Liver (tissue), 9 donors: ENCODE results near the gene ZNF24. TPM values are rescaled to one million over a fixed set of nuclear protein-coding genes. Genes with fewer than 3 reads are reported as not detected.

ENCODE experiments used
- DNase-seq: peaks from one replicate; pipeline ENCODE4 v3.0.0-alpha.2; 2017; ENCODE audit warnings: low spot score
- H3K27ac ChIP-seq, 2 donors: one replicate each; pipeline ENCODE4 v1.7.0; 2013; ENCODE audit warnings: inconsistent platforms in 2 of 2, low read length in 2 of 2, control low read depth in 1 of 2, low read depth in 1 of 2, mild to moderate bottlenecking in 1 of 2
- H3K27me3 ChIP-seq, 4 donors: one replicate each; pipeline versions ENCODE4 v1.6.1 to v1.7.0; 2013; ENCODE audit warnings: low read length in 3 of 4, inconsistent platforms in 1 of 4, mild to moderate bottlenecking in 1 of 4, moderate library complexity in 1 of 4; ENCODE audit not compliant: control insufficient read depth in 4 of 4, insufficient read depth in 4 of 4
- H3K36me3 ChIP-seq, 4 donors: one replicate each; pipeline versions ENCODE4 v1.6.1 to v1.7.0; 2013; ENCODE audit warnings: low read length in 3 of 4, mild to moderate bottlenecking in 3 of 4, low read depth in 1 of 4, moderate library complexity in 1 of 4; ENCODE audit not compliant: control insufficient read depth in 4 of 4, insufficient read depth in 3 of 4
- H3K4me1 ChIP-seq, 4 donors: one replicate each; pipeline versions ENCODE4 v1.6.1 to v1.7.0; 2013; ENCODE audit warnings: low read length in 3 of 4, mild to moderate bottlenecking in 3 of 4, moderate library complexity in 1 of 4; ENCODE audit not compliant: control insufficient read depth in 4 of 4, insufficient read depth in 4 of 4
- H3K4me3 ChIP-seq, 3 donors: one replicate each; pipeline versions ENCODE4 v1.6.1 to v1.7.0; 2013; ENCODE audit warnings: low read length in 3 of 3, control low read depth in 1 of 3, low read depth in 1 of 3, mild to moderate bottlenecking in 1 of 3
- H3K9ac ChIP-seq, 2 donors: one replicate each; pipeline ENCODE4 v1.7.0; 2013; ENCODE audit warnings: low read length in 2 of 2, mild to moderate bottlenecking in 2 of 2, moderate library complexity in 2 of 2, control low read depth in 1 of 2, low read depth in 1 of 2
- H3K9me3 ChIP-seq, 4 donors: one replicate each; pipeline versions ENCODE4 v1.6.1 to v1.7.0; 2013; ENCODE audit warnings: low read length in 3 of 4; ENCODE audit not compliant: control insufficient read depth in 4 of 4
- CTCF ChIP-seq: fragments of 150-350 bp; IDR thresholded peaks from 2 replicates; pipeline ENCODE4 v1.5.1; 2017; ENCODE audit warnings: improper control_type of control experiment, low read depth, low read length; ENCODE audit not compliant: missing input control
- EGR1 ChIP-seq, 2 donors: IDR thresholded peaks; 2 replicates each; pipeline ENCODE4 v1.6.1; 2016 to 2018; ENCODE audit warnings: antibody characterized with exemption in 2 of 2, low read depth in 2 of 2
- FOXA1 ChIP-seq: IDR thresholded peaks from 2 replicates; pipeline ENCODE4 v1.6.1; 2016; ENCODE audit warnings: antibody characterized with exemption
- FOXA2 ChIP-seq: IDR thresholded peaks from 2 replicates; pipeline ENCODE4 v1.6.1; 2016; ENCODE audit warnings: antibody characterized with exemption
- GABPA ChIP-seq, 2 donors: IDR thresholded peaks in 1 of 2; conservative IDR thresholded peaks in 1 of 2; 2 replicates each; pipeline ENCODE4 v1.6.1; 2016; ENCODE audit warnings: antibody characterized with exemption in 2 of 2, mild to moderate bottlenecking in 1 of 2, moderate library complexity in 1 of 2
- HNF4A ChIP-seq, 2 donors: conservative IDR thresholded peaks; 2 replicates each; pipeline ENCODE4 v1.6.1; 2016; ENCODE audit warnings: antibody characterized with exemption in 2 of 2, mild to moderate bottlenecking in 2 of 2
- HNF4G ChIP-seq: IDR thresholded peaks from 2 replicates; pipeline ENCODE4 v1.6.1; 2016; ENCODE audit warnings: antibody characterized with exemption
- JUND ChIP-seq, 2 donors: IDR thresholded peaks; 2 replicates each; pipeline ENCODE4 v1.6.1; 2016; ENCODE audit warnings: antibody characterized with exemption in 2 of 2
- MAX ChIP-seq: IDR thresholded peaks from 2 replicates; pipeline ENCODE4 v1.6.1; 2016; ENCODE audit warnings: antibody characterized with exemption
- NR2F2 ChIP-seq: IDR thresholded peaks from 2 replicates; pipeline ENCODE4 v1.6.1; 2016; ENCODE audit warnings: antibody characterized with exemption
- RAD21 ChIP-seq, 2 donors: IDR thresholded peaks; 2 replicates each; pipeline ENCODE4 v1.6.1; 2016; ENCODE audit warnings: antibody characterized with exemption in 2 of 2, mild to moderate bottlenecking in 2 of 2
- REST ChIP-seq: IDR thresholded peaks from 2 replicates; pipeline ENCODE4 v1.6.1; 2016; ENCODE audit warnings: antibody characterized with exemption, mild to moderate bottlenecking
- RXRA ChIP-seq, 2 donors: IDR thresholded peaks; 2 replicates each; pipeline ENCODE4 v1.6.1; 2017 to 2018; ENCODE audit warnings: antibody characterized with exemption in 2 of 2, mild to moderate bottlenecking in 1 of 2
- SP1 ChIP-seq: IDR thresholded peaks from 2 replicates; pipeline ENCODE4 v1.6.1; 2018; ENCODE audit warnings: antibody characterized with exemption, mild to moderate bottlenecking
- TAF1 ChIP-seq: conservative IDR thresholded peaks from 2 replicates; pipeline ENCODE4 v1.6.1; 2016; ENCODE audit warnings: antibody characterized with exemption, mild to moderate bottlenecking
- YY1 ChIP-seq: IDR thresholded peaks from 2 replicates; pipeline ENCODE4 v1.6.1; 2016; ENCODE audit warnings: antibody characterized with exemption, mild to moderate bottlenecking
- WGBS: extraction: QIAGEN DNeasy Blood & Tissue Kit; methylation state at CpG from one replicate; pipeline ENCODE4 v1.1.7; 2013; 5-methylcytosine and 5-hydroxymethylcytosine counted together
- polyA plus RNA-seq, 2 donors: library from polyadenylated mRNA; stranded (reverse) in 1 of 2; unstranded in 1 of 2; fragments of 200-250 nt in 1 of 2; fragments of >200 nt in 1 of 2; fragmentation: Nextera tagmentation in 1 of 2; extraction: Ambion mirVana in 1 of 2; gene quantifications; one replicate each; pipeline versions ENCODE4 v1.2.1 to v1.2.3, GENCODE V29; 2013 to 2015
- total RNA-seq, 2 donors: library from RNA; depleted of rRNA; stranded (reverse); fragments of >200 nt; gene quantifications; one replicate each; pipeline ENCODE4 v1.2.3, GENCODE V29; 2014
- donor health status: healthy.
- donor health status: healthy.
- donor health status: healthy.
- donor health status: healthy.
- donor health status: healthy.

ZNF24 gene
- total and polyA plus RNA-seq, 4 donors = 9.1 to 30.3 (median 28.9) TPM

GRCh38 chr18:35377875-35378573, 33.8 kb upstream of the ZNF24 start:
- Histone ChIP-seq H3K9me3 (peaks cover 0 to 3% (median 0%) of the 10 kb centered on the region in 4 donors), H3K27me3 (no peaks in the 10 kb centered on the region), H3K27ac (no peak overlapping the region), H3K36me3 (no peaks in the 10 kb centered on the region), H3K4me3 (no peak overlapping the region), H3K4me1 (peaks cover 0 to 11% (median 5%) of the 10 kb centered on the region in 4 donors), H3K9ac (no peak overlapping the region)
- 87% methylated on average over 14 of the region's 14 CpGs for WGBS
- TF ChIP-seq FOXA2 = no peak
- TF ChIP-seq GABPA (IDR thresholded peaks at IDR 0.05 in 1 of 2, conservative IDR thresholded peaks at IDR 0.05 in 1 of 2) = no peak
- TF ChIP-seq YY1 = no peak
- no peak for TF ChIP-seq TAF1
- TF ChIP-seq MAX = no peak
- TF ChIP-seq NR2F2 = no peak
- no peak for TF ChIP-seq HNF4G
- no peak for DNase-seq

GRCh38 chr18:35376742-35377695, 32.8 kb upstream of the ZNF24 start, which contains the start of gene ZNF396:
Gene ZNF396 (minus strand): TSS chr18:35377337. CDS start chr18:35374292, 3,045 bp downstream.
- DNase-seq = peak; percentile 76
- no peak within 1 kb of the TSS for H3K27ac ChIP-seq
- H3K36me3 ChIP-seq = no peaks in the 10 kb centered on the region
- H3K27me3 ChIP-seq = no peaks in the 10 kb centered on the region
- TF ChIP-seq GABPA (IDR thresholded peaks at IDR 0.05 in 1 of 2, conservative IDR thresholded peaks at IDR 0.05 in 1 of 2) (peak; percentile 81 to 88), YY1 (peak; percentile 15), NR2F2 (peak; percentile 23), JUND (IDR thresholded peaks at IDR 0.05) (no peak)
- H3K4me3 ChIP-seq = peak within 1 kb of the TSS; percentile 55 to 89 (median 68)
- peak within 1 kb of the TSS in 1 of 2 donors; percentile 12 for H3K9ac ChIP-seq
- peaks cover 0 to 3% (median 0%) of the 10 kb centered on the region in 4 donors for H3K9me3 ChIP-seq
- WGBS = 3% methylated on average over 78 of the region's 78 CpGs
- peaks cover 0 to 11% (median 5%) of the 10 kb centered on the region in 4 donors for H3K4me1 ChIP-seq

GRCh38 chr18:35376393-35376741, 32.1 kb upstream of the ZNF24 start:
- H3K4me1 ChIP-seq = peaks cover 0 to 11% (median 5%) of the 10 kb centered on the region in 4 donors
- DNase-seq = peak; percentile 37
- peak overlapping the region in 1 of 2 donors; percentile 12 for H3K9ac ChIP-seq
- H3K36me3 ChIP-seq = no peaks in the 10 kb centered on the region
- H3K4me3 ChIP-seq = peak overlapping the region; percentile 55 to 89 (median 68)
- no peak for TF ChIP-seq EGR1 (IDR thresholded peaks at IDR 0.05; ENCODE audit: low read depth in 2 of 2)
- TF ChIP-seq CTCF = no peak
- TF ChIP-seq RXRA (IDR thresholded peaks at IDR 0.05) = no peak
- no peak for TF ChIP-seq SP1
- TF ChIP-seq TAF1 = no peak
- no peak for TF ChIP-seq FOXA1
- no peak for TF ChIP-seq REST
- no peak for TF ChIP-seq HNF4A (conservative IDR thresholded peaks at IDR 0.05)
- no peak for TF ChIP-seq YY1
- TF ChIP-seq GABPA (IDR thresholded peaks at IDR 0.05 in 1 of 2, conservative IDR thresholded peaks at IDR 0.05 in 1 of 2) = no peak
- no peak for TF ChIP-seq JUND (IDR thresholded peaks at IDR 0.05)
- no peak for TF ChIP-seq HNF4G
- no peak for TF ChIP-seq RAD21 (IDR thresholded peaks at IDR 0.05)
- no peaks in the 10 kb centered on the region for H3K27me3 ChIP-seq
- 15% methylated on average over 13 of the region's 13 CpGs for WGBS
- no peaks in the 10 kb centered on the region for H3K9me3 ChIP-seq
- H3K27ac ChIP-seq = no peak overlapping the region
